HG02642 (cell line): ENCODE results near the gene ZNF20.

Source experiments
- ATAC-seq: cut with Tn5 transposase; IDR thresholded peaks from one replicate; pipeline ENCODE4 v1.9.1; 2021; ENCODE audit warnings: mild to moderate bottlenecking; ENCODE audit not compliant: unreplicated experiment, poor library complexity

Gene ZNF20

DNA sequence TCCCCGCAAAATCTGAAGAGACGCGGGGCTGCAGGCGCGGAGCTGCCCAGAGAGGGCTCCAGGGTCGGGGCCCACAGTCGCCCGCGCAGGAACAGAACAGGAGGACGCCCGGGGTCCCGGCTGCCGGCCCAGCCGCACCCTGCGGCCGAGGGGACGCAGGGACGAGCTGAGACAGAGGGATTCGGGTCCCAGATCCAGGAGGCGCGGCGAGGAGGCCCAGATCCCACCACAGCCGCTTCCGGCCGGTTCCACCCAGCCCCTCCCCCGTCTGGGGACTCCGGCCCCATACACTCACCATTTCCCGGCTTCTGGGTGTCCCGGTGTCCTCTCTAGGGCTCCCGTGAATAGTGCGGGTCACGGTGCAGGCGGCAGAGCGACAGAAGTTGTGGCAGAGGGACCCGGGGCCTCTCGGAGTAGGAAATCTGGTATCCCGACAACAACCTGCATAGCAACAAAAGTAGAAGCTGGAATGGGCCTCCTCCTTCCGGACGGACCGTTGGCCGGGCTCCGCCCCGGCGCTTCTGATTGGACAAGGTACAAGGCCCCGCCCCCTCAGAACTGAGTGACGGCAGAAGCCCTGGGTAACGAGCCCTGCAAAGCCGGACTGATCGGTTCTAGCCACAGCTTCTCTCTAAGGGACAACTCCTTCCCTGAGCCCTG lies at the start of gene ZNF20:
Gene ZNF20 (minus strand): TSS at position 466 of the 660 bp plus-strand sequence. CDS start 168 bp downstream, at position 298.
- peak; percentile 94 for ATAC-seq

DNA sequence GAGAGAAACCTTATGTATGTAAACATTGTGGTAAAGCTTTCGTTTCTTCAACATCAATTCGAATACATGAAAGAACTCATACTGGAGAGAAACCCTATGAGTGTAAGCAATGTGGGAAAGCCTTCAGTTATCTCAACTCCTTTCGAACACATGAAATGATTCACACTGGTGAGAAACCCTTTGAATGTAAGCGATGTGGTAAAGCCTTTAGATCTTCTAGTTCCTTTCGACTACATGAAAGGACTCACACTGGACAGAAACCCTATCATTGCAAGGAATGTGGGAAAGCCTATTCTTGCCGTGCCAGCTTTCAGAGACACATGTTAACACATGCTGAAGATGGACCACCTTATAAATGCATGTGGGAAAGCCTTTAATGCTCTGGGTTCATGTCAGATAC lies 47.5 kb upstream of the ZNF20 start:
- no peak for ATAC-seq

DNA sequence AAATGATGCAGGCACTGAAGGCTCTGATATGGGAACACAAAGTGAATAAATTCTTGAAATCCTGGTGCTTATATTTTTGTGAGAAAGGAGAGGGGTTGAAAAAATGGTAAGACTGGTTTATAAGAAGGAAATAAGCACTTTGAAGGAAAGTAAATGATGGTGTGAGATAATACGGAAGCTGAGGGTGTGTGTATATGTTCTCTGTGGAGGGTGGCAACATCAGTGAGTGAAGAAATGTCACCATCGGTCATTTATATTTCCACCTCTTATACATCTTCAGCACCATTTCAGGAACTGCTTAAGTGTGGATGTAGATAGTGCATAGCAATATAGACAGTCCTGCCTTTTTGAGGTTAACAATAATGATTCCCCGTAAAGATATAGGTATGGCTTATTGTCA lies 40.2 kb upstream of the ZNF20 start:
- ATAC-seq = no peak

DNA sequence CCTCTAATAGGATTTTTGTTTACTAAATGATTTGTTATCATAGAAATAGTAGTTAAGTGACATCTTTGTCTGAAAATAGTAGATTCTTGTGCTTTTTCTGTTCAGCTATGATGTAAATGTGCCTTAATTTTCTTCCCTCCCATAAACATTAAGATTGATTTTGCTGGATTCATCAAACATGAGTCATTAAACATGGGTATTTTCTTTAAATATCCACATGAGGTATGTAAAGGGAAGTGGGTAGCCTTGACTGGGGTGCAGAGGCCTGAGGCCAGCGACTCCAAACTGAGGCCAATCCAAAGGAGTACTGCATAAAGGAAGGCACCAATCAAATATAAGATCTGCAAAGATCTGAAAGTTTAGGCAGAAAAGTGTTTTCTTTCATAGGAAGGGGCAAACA lies 26.5 kb upstream of the ZNF20 start:
- ATAC-seq = no peak

DNA sequence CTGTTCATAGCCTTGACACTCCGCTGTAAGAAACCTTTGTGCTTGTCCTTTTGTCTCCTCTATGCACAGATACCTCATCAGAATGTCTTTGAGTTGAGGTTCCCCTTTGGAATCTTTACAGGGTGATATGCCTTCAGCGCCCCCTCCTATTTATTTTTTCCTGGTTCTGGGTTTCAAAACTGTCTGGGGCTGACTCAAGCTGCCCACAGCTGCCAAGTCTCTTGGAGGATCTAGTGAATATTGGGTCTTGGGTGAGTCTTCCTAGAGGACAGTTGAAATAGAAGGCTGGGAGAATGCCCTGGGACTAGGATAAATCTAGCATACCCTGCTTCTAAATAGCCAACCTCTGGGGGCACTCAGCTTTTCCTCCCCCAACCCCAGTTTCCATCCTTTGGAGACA lies 23.7 kb upstream of the ZNF20 start:
- ATAC-seq = no peak

DNA sequence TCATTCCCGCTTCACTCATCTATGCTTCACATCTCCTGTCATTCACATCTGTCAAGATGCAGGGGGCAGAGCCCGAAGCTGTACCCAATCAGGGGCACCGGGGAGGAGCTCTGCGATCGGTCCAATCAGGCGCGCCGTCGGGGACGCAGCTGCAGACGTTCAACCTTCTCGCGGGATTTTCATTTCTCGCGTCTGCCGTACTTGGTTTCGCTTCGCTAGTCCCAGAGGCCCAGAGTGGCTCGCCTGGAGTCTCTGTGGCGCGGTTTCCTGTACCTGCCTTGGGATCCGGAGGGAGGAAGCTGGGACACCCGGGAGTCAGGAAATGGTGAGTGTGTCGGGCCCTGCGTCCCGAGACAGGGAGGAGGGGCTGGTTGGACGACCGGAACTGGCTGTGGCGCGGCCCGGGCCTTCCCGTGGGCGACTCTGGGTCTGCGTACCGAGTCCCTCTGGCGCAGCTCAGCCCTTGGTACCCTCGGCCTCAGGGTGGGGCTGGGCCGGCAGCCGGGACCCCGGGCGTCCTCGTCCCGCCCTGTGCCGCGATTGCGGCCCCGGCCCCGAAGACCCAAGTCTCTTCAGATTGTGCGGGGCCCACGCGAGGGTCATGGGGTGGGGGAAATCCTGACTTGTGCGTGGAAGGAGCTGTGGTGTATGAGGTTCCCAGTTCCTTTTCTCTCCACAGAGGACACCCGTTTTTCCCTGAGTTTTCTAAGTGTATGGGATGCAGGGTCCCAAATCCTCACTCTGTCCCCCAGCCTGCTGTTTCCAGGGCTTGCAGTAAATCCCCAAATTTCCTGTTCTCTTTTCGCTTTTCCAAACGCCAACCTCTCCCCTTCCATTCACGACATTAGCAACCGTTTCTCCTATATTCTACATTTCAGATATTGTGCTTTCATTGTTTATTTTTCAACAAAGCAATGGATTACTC lies 23.0 kb upstream of the ZNF20 start, which contains the start of gene ZNF136:
Gene ZNF136 (plus strand): TSS at position 215 of the 925 bp plus-strand sequence. CDS start 108 bp downstream, at position 323.
- ATAC-seq = peak; percentile 93

DNA sequence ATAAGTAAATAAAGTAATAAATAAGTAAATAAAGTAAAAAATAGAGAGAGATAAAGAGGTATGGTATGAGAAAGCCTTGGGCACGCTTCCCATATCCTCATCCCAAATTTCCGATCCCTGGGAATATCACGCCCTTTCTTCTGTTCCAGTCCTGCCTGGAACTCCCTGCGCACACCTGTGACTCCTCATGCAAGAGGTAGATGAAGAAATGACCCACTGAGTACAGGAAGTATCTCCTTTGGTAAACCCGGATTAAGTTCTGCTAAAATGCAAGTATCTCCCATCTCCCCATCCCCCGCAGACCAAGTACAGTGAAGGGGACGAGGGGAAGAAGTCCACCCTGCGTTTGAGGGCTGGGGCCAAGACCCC lies 22.3 kb upstream of the ZNF20 start:
- ATAC-seq = no peak

DNA sequence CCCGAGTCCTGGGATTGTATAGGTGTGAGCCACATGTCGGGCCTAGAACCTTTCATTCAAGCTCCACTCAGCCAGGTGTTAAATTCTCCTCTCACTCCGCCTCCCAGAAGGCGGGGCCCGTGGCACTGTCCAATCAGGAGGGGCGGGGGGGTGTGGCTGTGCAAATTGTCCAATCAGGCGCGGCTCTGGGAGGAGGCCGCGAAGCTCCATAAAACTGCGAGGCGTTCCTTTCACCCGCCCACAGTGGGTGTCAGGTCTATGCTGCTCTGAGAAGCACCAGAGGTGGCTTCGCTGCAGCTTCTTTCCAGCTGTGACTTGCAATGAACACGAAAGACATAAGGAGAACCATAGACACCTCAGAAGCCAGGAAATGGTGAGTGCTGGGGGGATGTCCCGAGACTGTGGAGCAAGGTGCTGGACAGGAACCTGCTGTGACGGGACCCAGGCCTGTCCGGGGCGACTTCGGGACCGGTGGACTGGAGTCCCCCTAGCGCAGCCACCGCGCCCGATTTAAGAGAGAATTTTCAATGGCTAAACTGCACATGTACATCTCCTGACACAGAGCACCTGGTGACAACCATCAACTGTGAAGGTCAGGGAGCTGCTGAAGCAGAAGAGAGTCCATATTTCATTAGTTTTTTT lies 19.7 kb upstream of the ZNF20 start:
- ATAC-seq = no peak

DNA sequence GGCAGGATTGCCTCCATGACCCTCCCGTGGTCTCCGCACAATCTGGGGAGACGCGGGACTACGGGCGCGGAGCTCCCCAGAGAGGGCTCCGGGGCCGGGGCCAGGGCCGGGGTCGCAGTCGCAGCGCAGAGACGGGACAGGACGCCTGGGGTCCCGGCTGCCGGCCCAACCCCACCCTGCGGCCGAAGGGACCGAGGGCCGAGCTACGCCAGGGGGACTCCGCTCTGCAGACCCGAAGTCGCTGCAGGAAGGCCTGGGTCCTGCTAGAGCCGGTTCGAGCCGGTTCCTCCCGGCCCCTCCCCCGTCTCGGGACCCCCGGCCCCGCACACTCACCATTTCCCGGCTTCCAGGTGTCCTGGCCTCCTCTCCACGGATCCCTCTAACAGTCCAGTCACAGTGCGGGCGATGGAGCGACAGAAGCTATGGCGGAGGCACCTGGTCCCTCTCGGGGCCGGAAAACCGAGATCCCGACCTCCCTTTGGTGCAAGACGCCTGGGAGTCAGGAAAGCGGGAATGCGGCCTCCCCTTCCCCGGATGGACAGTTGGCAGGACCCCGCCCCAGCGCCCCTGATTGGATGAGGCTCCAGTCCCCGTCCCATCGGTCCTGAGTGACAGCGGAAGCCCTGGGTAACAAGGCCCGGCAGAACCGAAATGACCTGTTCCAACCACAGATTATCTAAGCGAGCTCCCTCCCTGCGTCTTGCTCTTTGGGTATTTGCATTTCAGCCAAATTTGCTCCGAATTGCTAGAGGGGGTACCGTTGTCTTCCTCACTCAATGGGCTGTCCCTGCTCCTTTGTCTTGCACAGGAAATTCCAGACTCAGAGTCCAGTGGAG lies 16.3 kb upstream of the ZNF20 start, which contains the start of gene ZNF625:
Gene ZNF625 (minus strand): TSS at position 512 of the 836 bp plus-strand sequence. CDS start 176 bp downstream, at position 336.
- peak; percentile 77 for ATAC-seq

DNA sequence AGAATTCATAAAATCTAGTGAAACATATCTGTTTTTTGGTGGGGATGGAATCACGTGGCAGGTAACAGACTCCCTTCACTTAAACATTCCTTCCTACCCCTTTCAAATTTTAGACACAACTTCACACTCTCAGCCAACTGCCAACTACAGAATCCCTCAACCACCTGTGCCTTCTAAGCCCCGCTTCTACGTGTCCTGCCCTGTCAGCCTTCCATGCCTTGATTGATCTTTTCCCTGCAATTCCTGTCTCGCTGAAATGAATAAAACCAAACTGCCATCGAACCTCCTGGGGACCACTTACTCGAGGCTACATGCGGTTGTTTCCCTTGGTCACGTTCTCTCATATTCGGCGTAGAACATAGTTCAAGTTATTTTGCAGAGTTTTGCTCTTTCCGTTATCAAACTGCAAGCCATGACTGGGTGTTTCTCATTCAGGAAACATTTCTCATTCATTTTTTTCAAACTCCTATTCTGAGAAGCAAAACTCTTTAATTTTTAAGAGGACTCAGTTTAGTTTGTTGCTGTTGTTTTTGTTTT lies 15.2 kb upstream of the ZNF20 start:
- ATAC-seq = no peak

DNA sequence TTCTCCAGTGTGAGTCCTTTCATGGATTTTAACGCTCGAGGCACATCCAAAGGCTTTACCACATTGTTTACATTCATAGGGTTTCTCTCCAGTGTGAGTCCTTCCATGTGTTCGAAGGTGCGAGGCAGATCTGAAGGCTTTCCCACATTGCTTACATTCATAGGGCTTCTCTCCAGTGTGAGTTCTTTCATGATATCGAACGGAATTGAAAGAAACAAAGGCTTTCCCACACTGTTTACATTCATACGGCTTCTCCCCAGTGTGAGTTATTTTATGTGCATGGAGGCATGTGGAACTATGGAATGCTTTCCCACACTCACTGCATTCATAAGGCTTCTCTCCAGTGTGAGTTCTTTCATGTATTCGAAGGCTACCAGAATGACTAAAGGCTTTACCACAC lies 5.2 kb upstream of the ZNF20 start:
- no peak for ATAC-seq

DNA sequence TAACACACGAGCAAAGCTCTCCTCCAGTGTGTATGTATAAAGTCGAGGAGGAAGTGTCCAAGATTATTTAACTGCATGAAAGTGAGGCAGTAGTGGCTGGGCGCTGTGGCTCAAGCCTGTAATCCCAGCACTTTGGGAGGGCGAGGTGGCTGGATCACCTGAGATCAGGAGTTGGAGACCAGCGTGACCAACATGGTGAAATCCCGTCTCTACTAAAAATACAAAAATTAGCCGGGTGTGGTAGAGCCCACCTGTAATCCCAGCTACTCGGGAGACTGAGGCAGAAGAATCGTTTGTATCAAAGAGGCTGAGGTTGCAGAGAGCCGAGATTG lies 1.2 kb upstream of the ZNF20 start:
- ATAC-seq = no peak

DNA sequence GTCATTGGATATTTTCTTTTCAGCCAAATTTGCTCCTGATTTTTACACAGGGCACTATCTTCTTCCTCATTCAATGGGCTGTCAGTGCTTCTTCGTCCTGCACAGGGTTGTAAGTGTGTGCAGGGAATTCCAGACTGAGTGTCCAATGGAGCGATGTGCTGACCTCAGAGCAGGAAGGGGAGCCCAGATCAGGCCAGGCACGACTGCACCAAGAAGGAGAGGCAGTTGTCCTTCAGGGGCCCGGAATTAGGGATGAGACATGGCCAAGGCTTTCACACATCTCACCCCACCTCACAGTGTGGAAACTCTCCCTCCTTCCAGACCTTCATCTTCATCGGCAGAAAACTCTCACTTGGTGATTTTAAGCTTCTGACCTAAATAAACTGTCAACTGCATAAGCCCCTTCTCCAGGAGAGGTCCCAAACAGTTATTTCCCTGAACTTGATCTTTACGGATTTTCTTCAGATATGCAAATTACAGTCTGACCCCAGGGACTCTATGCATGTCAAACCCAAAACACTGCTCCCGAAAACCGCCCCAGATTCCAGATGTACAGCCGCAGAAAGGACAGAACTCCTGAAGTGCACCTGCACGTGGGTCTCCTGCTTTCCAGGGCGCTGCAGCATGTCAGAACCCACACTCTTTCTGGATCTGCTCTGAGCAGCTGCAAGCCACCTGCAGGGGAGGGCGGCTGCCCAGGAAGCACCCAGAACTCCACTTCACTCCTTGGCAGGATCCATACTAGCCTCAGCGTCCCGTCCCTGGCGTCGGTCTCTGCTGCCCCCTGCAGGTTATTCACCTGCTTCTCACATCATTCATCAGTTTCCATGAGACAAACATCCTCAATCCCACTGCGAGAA lies 625 bp upstream of the ZNF20 start:
- peak; percentile 11 for ATAC-seq

DNA sequence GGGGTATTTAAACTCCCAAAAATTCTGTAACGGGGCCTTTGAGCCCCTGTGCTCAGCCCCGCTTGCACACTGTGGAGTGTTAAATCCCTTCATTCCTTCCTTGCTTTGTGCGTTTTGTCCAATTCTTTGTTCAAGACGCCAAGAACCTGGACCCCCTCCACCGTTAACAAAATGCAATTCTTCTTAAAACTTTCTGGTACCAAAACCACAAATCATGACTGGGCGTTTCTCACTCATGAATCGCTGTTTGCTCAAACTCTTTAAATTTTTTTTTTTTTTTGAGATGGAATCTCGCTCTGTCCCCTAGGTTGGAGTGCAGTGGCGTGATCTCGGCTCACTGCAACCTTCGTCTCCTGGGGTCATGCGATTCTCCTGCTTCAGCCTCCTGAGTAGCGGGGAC lies 881 bp downstream of the ZNF20 start:
- no peak for ATAC-seq

DNA sequence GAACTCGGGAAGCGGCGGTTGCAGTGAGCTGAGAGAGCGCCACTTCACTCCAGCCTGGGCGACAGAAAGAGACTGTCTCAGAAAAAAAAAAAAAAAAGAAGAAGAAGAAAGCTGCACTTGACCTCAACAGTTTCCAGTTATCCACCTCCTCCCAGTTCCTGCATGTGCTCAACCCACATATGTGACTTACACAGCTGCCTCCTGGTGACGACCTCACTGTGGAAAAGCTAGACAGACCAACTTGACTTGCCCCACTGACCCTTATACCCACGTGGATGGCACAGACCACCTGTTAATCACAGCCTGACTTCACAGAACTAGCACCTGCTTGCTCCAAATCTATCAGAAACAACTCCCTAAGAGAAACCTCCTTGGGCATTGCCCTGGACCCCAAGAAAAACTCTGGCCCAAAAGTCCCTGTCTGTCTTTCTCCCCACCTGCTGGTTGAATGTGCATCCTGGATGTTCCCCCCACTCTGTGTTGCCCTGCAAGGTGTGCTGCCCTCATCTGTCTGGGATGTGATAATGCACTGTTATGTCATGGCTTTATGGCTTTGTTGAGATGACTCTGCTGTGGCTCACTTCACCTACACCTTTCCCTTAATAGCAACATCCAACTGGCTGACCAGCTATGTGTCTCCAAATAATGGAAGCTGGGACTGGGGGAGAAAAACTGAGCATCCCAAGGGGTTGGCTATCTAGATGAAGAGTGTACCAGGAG lies 2.8 kb downstream of the ZNF20 start:
- ATAC-seq = no peak

DNA sequence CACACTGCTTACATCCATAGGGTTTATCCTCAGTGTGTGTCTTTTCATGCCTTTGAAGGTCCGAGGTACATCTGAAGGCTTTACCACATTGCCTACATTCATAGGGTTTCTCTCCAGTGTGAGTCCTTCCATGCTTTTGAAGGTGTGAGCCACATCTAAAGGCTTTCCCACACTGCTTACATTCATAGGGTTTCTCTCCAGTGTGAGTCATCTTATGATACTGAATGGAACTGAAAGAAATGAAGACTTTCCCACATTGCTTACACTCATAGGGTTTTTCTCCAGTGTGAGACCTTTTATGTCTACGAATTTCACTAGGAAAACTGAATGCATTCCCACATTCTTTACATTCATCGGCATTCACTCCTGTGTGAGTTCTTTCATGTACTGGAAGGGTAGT lies 7.1 kb downstream of the ZNF20 start:
- ATAC-seq = no peak

DNA sequence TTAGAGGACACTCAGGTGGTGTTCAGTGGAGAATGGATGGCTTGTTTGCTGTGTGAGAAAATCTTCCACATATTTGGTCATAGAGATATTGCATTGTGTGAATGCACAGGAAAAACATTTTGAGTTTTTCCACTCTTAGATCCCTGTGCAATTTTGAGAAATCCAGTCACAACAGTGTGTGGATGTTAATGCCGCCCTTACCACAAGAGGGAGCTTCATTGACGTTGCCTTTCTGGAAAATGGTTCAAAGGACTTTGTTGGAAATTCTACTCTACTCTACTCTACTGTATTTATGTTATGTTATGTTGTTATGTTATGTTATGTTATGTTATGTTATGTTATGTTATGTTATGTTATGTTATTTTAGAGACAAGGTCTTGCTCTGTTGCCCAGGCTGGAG lies 13.4 kb downstream of the ZNF20 start:
- no peak for ATAC-seq

DNA sequence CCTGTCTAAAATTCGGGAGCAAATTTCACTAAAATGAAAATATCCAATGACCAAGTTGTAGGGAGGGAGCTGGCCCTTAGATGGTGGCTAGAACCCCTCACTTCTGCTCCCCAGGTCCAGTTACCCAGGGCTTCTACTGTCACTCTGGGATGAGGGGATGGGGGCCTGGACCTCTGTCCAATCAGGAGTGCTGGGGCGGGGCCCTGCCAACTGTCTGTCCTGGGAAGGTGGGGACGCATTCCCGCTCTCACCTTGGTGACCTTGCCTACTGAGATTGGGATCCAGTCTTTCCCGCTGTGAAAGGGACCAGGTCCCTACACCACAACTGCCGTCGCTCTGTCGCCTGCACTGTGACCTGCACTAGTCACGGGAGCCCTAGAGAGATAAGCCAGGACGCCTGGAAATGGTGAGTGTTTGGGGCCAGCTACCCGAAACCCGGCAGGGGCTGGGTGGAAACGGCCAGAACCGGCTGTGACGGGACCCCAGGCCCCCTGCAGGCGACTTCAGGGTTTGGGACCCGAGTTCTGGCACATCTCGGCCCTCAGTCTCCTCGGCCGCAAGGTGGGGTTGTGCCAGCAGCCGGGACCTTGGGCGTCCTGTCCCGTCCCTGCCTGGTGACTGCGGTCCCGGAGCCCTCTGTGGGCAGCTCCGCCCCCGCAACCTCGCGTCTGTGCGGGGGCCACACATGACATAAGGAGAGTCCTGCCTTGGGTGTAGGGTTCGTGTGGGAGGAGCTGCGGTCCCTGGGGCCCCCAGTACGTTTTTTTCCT lies 22.8 kb downstream of the ZNF20 start:
- ATAC-seq = no peak
